Endothelial cell of umbilical vein (primary cell): ENCODE measurements around the gene CCNB1.

Experiments used
- CTCF ChIP-seq, 2 donors: IDR thresholded peaks; 1 replicate in 1 of 2; 2 replicates in 1 of 2; pipeline ENCODE4 v1.5.1; 2011; ENCODE audit warnings: low read length in 2 of 2, mild to moderate bottlenecking in 2 of 2, moderate library complexity in 2 of 2, control low read depth in 1 of 2, inconsistent platforms in 1 of 2, low read depth in 1 of 2; ENCODE audit not compliant: insufficient read depth in 1 of 2; ENCODE audit errors: extremely low read depth in 1 of 2
- EZH2 ChIP-seq: IDR thresholded peaks from 2 replicates; pipeline ENCODE4 v1.6.1; 2012; ENCODE audit warnings: borderline replicate concordance, low read depth, mild to moderate bottlenecking, moderate library complexity, low read length, inconsistent platforms; ENCODE audit not compliant: severe bottlenecking
- GATA2 ChIP-seq: IDR thresholded peaks from 2 replicates; pipeline ENCODE4 v1.7.0; 2011; ENCODE audit warnings: low read depth, mild to moderate bottlenecking, moderate library complexity, mixed read lengths, low read length; ENCODE audit not compliant: insufficient read length, insufficient read depth
- JUN ChIP-seq: IDR thresholded peaks from 2 replicates; pipeline ENCODE4 v1.6.1; 2011; ENCODE audit warnings: borderline replicate concordance, low read depth; ENCODE audit not compliant: insufficient read length, insufficient read depth
- MAX ChIP-seq: IDR thresholded peaks from 2 replicates; pipeline ENCODE4 v1.6.1; 2011; ENCODE audit not compliant: insufficient read depth, insufficient read length
- MYC ChIP-seq: IDR thresholded peaks from one replicate; pipeline ENCODE4 v1.6.1; 2011; ENCODE audit warnings: mild to moderate bottlenecking, low read depth, low read length
- POLR2A ChIP-seq: IDR thresholded peaks from 2 replicates; pipeline ENCODE4 v1.6.1; 2012; ENCODE audit warnings: low read depth, mild to moderate bottlenecking, control low read depth, low read length
- POLR2AphosphoS5 ChIP-seq: IDR thresholded peaks from 2 replicates; pipeline ENCODE4 v1.6.1; 2012; ENCODE audit warnings: low read depth, mild to moderate bottlenecking, control low read depth, low read length, moderate library complexity; ENCODE audit not compliant: insufficient read depth

- TF ChIP-seq POLR2AphosphoS5 (no peak), JUN (no peak), CTCF (IDR thresholded peaks at IDR 0.05; ENCODE audit: extremely low read depth in 1 of 2, insufficient read depth in 1 of 2, low read depth in 1 of 2, low read length in 2 of 2) (no peak), MYC (no peak), GATA2 (no peak), POLR2A (no peak), MAX (no peak), EZH2 (no peak)
Observed at GRCh38 chr5:69131304-69131703, 35.6 kb upstream of the CCNB1 start.
